GM18858 (cell line): ENCODE measurements around the gene NATD1.

Experiments
- ATAC-seq: cut with Tn5 transposase; IDR thresholded peaks from one replicate; pipeline ENCODE4 v1.9.1; 2021; ENCODE audit not compliant: unreplicated experiment

The NATD1 gene, protein sequence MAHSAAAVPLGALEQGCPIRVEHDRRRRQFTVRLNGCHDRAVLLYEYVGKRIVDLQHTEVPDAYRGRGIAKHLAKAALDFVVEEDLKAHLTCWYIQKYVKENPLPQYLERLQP

GRCh38 chr17:21252796-21253645, at the start of gene NATD1:
Gene NATD1, minus strand, starts transcription at chr17:21253410. Its CDS starts 146 bp downstream, at chr17:21253264.
- peak; percentile 56 for ATAC-seq

DNA sequence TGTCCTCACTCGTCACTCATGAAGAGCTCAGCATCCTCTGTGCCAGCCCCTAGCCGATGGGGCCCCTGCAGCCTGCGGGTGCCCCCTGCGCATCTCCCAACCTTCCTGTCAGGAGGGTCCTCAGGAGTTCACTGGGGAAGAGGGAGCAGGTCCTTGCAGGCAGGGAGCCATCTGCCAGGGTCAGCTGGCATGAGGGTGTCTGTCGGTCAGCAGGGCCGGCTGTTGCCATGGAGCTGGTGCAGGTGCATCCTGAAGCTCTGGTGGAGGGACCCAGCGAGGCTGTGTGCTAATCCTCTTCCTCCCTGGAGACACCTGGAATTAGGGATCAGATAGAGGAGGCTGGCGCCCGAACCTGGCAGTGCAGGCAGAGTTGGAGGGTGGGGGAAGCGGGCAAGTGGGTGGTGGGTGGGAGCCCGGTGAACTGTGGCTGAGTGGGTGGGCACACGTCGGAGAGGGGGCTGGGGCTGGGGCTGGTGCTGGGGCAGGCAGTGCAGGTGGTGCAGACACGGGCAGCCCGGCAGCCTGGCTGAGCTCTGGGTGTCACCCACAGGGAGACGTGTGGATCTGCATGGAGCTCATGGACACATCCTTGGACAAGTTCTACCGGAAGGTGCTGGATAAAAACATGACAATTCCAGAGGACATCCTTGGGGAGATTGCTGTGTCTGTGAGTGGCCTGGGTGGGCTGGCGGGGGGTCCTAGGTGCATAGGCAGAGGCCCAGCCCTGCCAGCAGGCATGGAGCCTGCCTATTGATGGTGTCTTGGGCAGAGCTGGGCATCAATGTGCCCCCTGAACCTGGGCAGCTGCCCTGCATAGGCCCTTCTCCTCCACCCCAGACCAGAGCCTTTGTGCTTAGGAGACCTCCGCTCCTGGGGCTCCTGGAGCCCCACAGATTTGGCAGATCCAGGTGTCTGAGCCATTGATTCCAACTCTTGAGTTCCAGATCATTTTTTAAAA, 48.7 kb upstream of the NATD1 start:
- ATAC-seq: no peak

DNA sequence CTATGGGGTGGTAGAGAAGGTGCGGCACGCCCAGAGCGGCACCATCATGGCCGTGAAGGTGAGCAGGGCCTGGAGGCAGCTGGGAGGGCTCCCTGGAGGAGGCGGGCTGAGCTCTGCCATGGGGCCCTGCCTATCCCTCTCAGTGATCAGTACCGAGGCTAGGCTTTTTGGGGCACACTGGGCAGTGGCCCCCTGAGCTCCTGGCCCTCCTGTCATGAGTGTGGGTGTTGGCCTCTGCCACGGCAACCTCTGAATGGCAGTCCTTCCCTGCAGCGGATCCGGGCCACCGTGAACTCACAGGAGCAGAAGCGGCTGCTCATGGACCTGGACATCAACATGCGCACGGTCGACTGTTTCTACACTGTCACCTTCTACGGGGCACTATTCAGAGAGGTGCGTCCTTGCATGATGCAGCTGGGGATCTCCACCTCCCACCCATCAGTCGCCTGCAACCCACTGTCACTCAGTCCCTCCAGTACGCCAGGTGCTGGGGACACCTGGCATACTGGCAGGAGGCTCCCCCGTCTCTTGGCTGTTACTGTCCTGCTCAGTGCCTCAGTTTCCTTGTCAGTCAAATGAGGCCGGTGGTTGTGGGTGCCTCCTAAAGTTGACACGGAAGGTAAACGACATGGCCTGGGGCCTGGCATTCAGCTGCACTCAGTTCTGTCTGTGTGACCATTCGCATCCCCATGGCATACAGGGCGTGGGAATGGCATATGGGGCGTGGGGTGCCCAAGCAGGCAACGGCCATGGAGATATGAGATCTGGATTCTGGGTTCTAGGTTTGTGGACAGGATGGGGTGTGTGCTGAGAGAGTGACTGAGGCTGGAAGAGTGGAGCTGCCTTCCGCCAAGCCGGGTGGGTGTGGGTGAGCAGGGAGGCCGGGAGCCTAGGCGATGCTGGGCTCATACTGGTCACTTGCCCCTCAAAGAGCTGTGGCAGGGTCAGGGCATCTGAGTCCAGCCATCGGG, 47.7 kb upstream of the NATD1 start:
- no peak for ATAC-seq

GRCh38 chr17:21299981-21300600, 46.9 kb upstream of the NATD1 start:
- ATAC-seq: no peak

- no peak for ATAC-seq
Observed at GRCh38 chr17:21298983-21299519, 45.8 kb upstream of the NATD1 start.

DNA sequence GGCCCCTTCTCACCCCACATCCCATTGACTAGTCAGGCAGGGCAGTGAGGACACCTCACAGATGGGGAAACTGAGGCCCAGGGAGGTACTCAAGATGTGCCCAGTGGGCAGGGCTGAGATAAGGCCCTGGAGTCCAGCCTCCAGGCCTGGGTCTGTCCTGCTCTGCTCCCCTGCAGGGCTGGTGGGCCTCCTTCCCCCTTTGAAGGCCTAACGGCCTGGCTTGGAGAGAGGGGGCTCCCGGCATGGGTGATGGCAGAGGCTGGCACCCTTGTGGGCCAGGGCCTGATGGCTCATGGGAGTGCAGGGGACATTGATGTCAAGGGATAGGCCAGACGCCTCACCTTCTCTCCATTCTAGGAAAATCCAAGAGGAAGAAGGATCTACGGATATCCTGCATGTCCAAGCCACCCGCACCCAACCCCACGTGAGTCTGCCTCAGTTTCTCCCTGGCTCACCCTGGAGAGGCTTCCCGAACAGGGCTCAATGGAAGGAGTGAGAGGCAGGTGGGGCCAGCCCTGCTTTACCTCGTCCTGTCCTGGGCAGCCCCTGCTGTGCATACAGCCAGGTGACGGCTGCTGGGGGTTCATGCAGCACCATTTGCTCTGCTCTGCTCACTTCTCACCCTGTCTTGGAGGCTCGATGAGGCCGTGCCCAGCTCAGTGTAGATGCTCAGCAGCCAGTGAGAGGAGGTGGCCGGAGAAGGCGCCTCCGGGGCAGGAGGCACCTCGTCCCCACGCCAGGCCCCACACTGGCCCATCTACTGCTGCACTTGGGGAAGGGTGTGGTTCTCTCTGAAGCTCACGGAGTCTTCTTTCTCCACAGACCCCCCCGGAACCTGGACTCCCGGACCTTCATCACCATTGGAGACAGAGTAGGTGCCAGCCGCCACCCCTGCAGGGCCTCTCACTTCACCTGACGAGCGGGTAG, 45.1 kb upstream of the NATD1 start:
- ATAC-seq: no peak

DNA sequence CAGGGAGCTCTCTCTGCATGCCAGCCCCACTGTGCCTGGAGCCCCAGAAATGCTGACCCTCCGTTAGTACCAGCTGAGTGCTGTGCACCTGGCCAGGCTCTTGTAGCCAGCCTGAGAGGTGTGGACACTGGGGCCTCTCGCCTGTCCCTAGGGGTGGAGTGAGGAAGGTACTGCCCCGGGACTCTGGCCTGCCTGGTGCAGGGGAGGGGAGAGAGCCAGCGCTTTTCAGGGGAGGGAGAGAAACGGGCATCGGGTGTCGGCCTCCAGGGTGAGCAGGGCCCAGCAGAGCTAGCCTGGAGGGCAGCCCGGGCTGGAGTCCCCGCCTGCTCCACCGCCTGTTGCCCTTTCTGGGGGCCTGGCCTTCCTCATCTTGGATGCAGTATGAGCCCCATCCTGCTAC, 44.4 kb upstream of the NATD1 start:
- ATAC-seq: no peak

DNA sequence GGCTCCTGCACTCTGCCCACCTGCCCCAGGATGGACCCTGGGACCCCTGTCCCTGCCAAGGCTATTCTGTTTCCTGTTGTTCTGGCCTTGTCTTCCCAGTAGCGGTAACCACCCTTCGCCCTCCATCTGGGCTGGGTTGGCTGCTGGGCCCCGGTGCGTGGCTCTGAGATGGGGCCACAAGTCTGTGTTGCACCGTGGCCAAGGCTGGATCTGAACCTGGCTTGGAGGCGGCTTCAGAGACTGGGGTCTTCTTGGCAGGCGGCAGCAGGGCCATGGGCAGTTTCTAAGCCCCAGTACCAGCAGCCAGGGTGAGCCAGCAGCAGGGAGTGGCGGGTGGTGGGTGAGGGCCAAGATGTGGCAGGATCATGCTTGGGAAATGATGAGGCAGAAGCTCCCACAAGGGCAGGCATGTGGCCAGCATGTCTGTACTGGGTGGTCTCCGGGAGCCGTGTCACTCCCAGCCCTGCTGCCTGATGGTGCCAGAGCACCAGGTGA, 43.9 kb upstream of the NATD1 start:
- ATAC-seq: no peak

- ATAC-seq: no peak
Observed at GRCh38 chr17:21296097-21297025, 43.2 kb upstream of the NATD1 start.

DNA sequence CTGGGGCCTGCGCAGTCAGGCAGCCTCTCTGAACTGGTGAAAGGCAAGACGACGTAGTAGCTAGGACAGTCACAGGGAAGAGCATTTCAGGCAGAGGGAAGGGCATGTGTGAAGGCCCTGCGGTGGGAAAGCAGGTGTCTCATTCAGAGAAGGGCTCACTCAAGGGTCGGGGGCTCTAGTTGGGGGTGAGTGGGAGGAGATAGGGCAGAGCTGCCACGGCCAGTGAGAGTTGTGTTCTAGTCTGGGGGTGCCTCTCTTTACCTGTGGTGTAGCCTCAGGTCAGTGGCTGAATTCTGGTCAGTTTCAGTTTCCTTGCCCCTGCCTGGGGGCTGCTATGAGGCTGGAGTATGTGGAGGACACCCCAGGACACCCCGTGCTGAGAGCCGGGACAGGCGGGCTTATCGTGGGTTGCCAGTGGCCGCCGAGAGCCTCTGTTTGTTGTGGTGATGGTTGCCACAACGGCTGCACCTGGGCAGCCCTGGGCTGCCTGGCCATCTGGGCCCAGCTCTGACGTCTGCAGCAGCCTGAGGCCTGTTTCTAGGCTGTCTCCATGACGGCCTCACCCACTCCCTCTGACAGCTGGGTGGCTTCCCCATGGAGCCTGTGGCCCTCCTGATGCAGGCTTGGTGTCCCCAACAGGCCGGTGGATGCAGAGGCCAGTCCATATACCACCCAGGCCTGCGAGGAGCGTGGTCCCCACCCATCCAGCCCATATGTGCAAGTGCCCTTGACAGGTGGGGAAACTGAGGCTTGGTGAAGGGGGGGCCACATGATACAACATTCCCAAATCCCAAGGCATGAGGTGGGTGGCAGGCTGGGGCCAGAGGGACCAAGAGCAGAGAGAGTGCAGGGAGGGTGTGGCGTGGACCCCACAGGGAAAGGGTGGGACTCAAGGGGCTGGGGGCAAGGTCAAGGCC, 42.1 kb upstream of the NATD1 start:
- no peak for ATAC-seq

DNA sequence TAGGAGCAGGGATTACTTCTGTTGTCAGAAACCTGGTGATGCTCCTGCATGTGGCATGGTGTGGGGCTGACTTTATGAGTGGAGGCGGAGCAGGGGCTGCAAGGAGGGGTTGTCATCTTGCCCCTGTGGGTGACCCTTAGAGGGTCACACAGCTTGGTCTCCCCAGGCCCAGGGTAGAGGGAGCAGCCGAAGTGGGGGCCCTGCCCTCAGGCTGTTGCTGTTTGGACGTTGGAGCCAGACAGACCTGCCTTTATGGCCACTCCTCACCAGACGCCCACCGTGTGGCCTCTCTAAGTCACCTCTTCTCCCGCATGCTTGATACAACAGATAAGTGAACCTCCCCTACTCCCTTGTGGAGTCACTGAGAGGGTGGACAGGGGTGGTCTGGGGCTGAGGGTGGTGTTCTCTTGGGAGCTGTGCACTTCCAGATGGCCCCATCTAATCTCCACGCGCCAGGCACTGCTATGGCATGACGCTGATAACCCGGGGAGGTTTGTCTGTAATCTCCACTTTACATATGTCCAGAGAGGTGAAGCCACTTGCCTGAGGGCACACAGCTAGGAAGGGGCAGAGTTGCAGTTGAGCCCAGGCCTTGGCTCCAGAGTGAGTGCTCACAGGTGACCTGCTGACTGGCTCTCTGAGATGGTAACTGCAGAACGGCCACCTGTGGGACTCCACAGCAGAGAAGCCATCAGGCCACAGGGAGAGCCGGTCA, 41.3 kb upstream of the NATD1 start:
- no peak for ATAC-seq

- ATAC-seq: no peak
Observed at GRCh38 chr17:21293831-21294210, 40.6 kb upstream of the NATD1 start.

- no peak for ATAC-seq
Observed at GRCh38 chr17:21292867-21293830, 39.9 kb upstream of the NATD1 start.

GRCh38 chr17:21291862-21292261, 38.7 kb upstream of the NATD1 start:
- no peak for ATAC-seq

DNA sequence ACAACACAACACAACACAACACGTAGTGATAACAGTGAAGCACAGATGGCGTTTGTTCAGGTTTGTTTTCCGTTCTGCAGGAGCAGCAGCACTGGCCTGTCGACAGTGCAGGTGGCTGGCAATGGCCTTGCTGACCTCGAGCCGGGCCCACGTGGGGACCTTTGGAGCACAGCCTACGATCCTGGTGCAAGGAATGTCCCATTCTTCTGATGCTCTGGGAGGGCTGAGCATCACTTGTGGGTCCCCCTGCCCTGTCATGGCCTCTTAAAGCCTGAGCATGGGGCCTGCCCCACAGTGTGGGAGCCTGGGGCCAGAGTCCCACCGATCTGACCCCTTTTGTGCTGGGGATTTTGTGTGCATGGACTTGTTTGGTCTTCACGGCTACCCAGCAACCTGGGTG, 38.1 kb upstream of the NATD1 start:
- no peak for ATAC-seq
